BJ (cell line): Measurements from ENCODE around the gene TNFRSF6B. TPM values are rescaled to one million over a fixed set of nuclear protein-coding genes. Genes with fewer than 3 reads are reported as not detected.
"Not testable (repeated sequence)": the region's sequence is repeated elsewhere in the genome, so short reads cannot be mapped to it uniquely, and the experiment has no call there.

Source experiments
- CTCF ChIA-PET: fragments of 350-600 bp; formaldehyde crosslinking; extraction: SDS; loops from one replicate; lab custom pipeline; 2021; ENCODE audit warnings: antibody characterized with exemption, inconsistent platforms; lab: Yijun Ruan, JAX
- POLR2A ChIA-PET: fragments of 300-600 bp; sonication (Branson Sonifier 250); formaldehyde crosslinking; extraction: SDS; loops from one replicate; lab custom pipeline; 2021; ENCODE audit warnings: antibody characterized with exemption; lab: Charles Lee
- DNase-seq: peaks from one replicate; pipeline ENCODE4 v3.0.0-alpha.2; 2011; ENCODE audit warnings: low read depth
- H3K27me3 ChIP-seq: 2 replicates; pipeline ENCODE4 v1.6.0; 2011; ENCODE audit warnings: low read length; ENCODE audit not compliant: control insufficient read depth, insufficient read depth
- H3K36me3 ChIP-seq: 2 replicates; pipeline ENCODE4 v1.5.1; 2011; ENCODE audit warnings: low read length; ENCODE audit not compliant: control insufficient read depth, insufficient read depth
- H3K4me3 ChIP-seq: 2 replicates; pipeline ENCODE4 v1.5.1; 2011; ENCODE audit warnings: low read depth, mild to moderate bottlenecking, control low read depth, low read length
- polyA plus RNA-seq: library from polyadenylated mRNA; depleted of rRNA; stranded (reverse); fragments of >200 nt; gene quantifications from 2 replicates; pipeline ENCODE4 v1.2.3, GENCODE V29; 2011
- TF ChIP-seq, protein P1 (sequence below): IDR thresholded peaks from 2 replicates; pipeline ENCODE4 v1.5.1; 2011; ENCODE audit warnings: low read depth, mild to moderate bottlenecking, control low read depth, inconsistent platforms, low read length, moderate library complexity; ENCODE audit not compliant: insufficient read depth

The TNFRSF6B gene
- polyA plus RNA-seq, 1 experiment = 3.2 TPM

DNA sequence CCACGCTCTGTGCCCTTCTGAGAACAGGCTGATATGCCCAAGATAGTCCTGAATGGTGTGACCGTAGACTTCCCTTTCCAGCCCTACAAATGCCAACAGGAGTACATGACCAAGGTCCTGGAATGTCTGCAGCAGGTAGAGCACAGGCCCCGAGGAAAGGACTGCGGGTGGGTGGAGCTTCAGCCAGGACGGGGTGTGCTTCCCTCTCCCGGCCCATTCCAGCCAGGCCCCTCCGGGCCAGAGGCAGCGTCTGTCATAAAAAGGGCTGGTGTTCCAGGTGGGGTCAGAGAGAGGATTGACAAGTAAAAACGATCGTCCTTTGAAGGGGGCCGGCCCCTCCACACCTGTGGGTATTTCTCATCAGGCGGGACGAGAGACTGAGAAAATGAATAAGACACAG is 37.1 kb upstream of the TNFRSF6B start:
- H3K27me3 ChIP-seq = no peaks in the 10 kb centered on the region
- peaks cover 27% of the 10 kb centered on the region for H3K36me3 ChIP-seq
- DNase-seq = no peak
- CTCF ChIA-PET = no interaction called here
- POLR2A ChIA-PET = no interaction called here
- H3K4me3 ChIP-seq = peak overlapping the region; percentile 85
- TF ChIP-seq, protein P1, sequence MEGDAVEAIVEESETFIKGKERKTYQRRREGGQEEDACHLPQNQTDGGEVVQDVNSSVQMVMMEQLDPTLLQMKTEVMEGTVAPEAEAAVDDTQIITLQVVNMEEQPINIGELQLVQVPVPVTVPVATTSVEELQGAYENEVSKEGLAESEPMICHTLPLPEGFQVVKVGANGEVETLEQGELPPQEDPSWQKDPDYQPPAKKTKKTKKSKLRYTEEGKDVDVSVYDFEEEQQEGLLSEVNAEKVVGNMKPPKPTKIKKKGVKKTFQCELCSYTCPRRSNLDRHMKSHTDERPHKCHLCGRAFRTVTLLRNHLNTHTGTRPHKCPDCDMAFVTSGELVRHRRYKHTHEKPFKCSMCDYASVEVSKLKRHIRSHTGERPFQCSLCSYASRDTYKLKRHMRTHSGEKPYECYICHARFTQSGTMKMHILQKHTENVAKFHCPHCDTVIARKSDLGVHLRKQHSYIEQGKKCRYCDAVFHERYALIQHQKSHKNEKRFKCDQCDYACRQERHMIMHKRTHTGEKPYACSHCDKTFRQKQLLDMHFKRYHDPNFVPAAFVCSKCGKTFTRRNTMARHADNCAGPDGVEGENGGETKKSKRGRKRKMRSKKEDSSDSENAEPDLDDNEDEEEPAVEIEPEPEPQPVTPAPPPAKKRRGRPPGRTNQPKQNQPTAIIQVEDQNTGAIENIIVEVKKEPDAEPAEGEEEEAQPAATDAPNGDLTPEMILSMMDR = no peak

DNA sequence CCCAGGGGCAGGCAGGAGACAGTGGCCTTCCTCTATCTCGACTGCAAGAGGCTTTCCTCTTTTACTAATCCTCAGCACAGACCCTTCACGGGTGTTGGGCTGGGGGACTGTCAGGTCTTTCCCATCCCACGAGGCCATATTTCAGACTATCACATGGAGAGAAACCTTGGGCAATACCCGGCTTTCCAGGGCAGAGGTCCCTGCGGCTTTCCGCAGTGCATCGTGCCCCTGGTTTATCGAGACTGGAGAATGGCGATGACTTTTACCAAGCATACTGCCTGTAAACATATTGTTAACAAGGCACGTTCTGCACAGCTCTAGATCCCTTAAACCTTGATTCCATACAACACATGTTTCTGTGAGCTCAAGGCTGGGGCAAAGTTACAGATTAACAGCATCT is 36.3 kb upstream of the TNFRSF6B start:
- DNase-seq, H3K27me3 ChIP-seq, CTCF ChIA-PET, POLR2A ChIA-PET, H3K4me3 ChIP-seq: not testable (repeated sequence)
- H3K36me3 ChIP-seq = peaks cover 31% of the 10 kb centered on the region

DNA sequence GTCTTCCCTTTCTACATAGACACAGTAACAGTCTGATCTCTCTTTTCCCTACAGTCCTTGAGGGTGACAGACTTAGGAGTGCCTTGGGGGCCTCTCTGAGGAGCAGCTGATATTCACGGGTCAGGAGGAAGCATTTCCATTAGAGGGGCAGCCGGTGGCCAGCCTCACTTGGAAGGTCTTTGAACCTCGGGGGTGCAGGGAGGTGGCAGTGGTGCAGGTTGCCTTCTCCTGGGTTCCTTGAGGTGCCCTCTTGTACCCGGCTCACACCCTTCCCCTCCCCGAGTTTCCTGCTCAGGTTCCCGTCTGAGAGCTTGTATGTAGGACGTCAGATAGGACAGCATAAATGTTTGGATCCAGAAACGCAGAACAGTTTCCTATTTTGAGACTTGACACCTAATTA is 35.8 kb upstream of the TNFRSF6B start:
- peaks cover 34% of the 10 kb centered on the region for H3K36me3 ChIP-seq
- no peak overlapping the region for H3K4me3 ChIP-seq
- DNase-seq = no peak
- ChIA-PET POLR2A (no interaction called here), CTCF (no interaction called here)
- TF ChIP-seq, protein P1 = no peak
- no peaks in the 10 kb centered on the region for H3K27me3 ChIP-seq

DNA sequence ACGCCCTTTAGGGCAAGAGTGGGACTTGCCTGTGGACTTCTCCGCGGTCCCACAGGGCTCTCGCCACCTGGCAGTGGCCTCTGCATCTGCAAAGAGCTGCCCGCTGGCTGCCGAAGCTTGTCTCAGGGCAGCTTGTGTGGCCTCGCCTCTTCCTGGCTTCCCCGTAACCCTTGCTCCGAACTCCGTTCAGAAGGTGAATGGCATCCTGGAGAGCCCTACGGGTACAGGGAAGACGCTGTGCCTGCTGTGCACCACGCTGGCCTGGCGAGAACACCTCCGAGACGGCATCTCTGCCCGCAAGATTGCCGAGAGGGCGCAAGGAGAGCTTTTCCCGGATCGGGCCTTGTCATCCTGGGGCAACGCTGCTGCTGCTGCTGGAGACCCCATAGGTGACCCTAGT is 35.3 kb upstream of the TNFRSF6B start:
- CTCF ChIA-PET = no interaction called here
- TF ChIP-seq, protein P1 = no peak
- POLR2A ChIA-PET = no interaction called here
- H3K36me3 ChIP-seq = peaks cover 36% of the 10 kb centered on the region
- no peak overlapping the region for H3K4me3 ChIP-seq
- no peaks in the 10 kb centered on the region for H3K27me3 ChIP-seq
- no peak for DNase-seq

DNA sequence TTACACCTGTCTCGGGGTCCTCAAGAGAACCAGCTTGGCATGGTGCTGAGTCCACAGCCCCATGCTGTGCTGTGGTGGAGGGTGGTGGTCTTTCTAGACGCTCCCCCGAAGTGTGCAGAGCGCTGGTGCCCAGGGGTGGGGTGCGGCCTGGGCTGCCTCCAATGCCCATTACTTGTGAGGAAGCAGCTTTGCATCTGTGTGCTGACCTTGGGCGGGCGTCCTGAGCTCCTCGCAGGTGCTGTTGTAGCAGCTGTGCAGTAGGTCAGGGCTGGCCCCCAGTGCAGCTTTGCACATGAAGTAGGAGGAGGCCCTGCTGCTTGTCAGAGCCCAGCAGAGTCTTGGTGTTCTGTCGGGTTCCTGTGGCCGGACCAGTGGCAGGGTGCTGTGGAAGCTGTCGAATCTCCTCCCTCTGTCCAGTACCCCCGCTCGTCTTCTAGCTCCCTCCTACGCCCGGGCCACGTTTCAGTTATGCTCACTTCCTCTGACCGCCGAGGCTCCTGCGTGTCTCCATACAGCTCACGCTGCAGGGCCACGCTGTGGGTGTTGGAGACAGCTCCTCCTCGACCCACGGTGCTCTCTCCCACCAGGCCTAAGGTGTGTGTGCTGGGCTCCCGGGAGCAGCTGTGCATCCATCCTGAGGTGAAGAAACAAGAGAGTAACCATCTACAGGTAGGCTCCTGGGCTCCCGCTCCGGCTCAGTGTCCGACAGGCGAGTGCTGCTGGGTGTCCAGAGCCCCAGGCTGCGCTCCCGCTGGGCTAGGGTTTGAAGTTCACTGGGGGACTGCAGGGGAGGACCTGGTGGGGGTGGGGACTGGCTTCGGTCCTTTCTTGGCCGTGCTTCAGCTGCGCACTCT is 34.3 kb upstream of the TNFRSF6B start:
- H3K27me3 ChIP-seq = no peaks in the 10 kb centered on the region
- ChIA-PET POLR2A (no interaction called here), CTCF (interaction anchor here (0.8 to 1.6 kb wide), 2 partner anchors 16 to 18 kb away, joined by 3 to 4 read pairs; no protein-coding TSS in a partner anchor)
- H3K36me3 ChIP-seq = peaks cover 40% of the 10 kb centered on the region
- TF ChIP-seq, protein P1 = no peak
- DNase-seq = no peak
- no peak overlapping the region for H3K4me3 ChIP-seq
